Hepatocyte (in vitro differentiated cells): ENCODE results near the gene SYCP2L.
"Not testable (repeated sequence)": the region's sequence is repeated elsewhere in the genome, so short reads cannot be mapped to it uniquely, and the experiment has no call there.

Experiments used
- EZH2 ChIP-seq: fragments of 200-600 bp; sonication (generic); IDR thresholded peaks from 2 replicates; pipeline ENCODE4 v1.6.1; 2016; ENCODE audit warnings: antibody characterized with exemption, mild to moderate bottlenecking, borderline replicate concordance
- EZH2phosphoT487 ChIP-seq: fragments of 200-600 bp; sonication (generic); IDR thresholded peaks from one replicate; pipeline ENCODE4 v1.6.1; 2018; ENCODE audit warnings: antibody characterized with exemption, mild to moderate bottlenecking, low read depth, moderate library complexity; ENCODE audit not compliant: unreplicated experiment, severe bottlenecking
- TF ChIP-seq, protein P1 (sequence below): fragments of 200-600 bp; sonication (generic); IDR thresholded peaks from 2 replicates; pipeline ENCODE4 v1.5.1; 2016; ENCODE audit warnings: antibody characterized with exemption, mild to moderate bottlenecking; ENCODE audit not compliant: poor library complexity

DNA sequence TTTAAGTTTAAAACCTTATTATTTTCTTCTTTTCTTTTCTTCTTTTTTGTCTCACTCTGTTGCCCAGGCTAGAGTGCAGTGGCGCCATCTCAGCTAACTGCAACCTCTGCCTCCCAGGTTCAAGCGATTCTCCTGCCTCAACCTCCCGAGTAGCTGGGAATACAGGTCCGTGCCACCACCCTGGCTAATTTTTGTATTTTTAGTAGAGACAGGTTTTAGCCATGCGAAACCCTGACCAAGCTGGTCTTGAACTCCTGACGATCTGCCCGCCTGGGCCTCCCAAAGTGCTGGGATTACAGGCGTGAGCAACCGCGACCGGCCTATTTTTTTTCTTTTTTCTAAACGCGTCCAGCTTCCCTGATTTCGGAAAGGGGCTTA lies 4.6 kb upstream of the SYCP2L start:
- not testable (repeated sequence) for TF ChIP-seq EZH2
- TF ChIP-seq, protein P1, sequence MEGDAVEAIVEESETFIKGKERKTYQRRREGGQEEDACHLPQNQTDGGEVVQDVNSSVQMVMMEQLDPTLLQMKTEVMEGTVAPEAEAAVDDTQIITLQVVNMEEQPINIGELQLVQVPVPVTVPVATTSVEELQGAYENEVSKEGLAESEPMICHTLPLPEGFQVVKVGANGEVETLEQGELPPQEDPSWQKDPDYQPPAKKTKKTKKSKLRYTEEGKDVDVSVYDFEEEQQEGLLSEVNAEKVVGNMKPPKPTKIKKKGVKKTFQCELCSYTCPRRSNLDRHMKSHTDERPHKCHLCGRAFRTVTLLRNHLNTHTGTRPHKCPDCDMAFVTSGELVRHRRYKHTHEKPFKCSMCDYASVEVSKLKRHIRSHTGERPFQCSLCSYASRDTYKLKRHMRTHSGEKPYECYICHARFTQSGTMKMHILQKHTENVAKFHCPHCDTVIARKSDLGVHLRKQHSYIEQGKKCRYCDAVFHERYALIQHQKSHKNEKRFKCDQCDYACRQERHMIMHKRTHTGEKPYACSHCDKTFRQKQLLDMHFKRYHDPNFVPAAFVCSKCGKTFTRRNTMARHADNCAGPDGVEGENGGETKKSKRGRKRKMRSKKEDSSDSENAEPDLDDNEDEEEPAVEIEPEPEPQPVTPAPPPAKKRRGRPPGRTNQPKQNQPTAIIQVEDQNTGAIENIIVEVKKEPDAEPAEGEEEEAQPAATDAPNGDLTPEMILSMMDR = not testable (repeated sequence)
- TF ChIP-seq EZH2phosphoT487 = peak; percentile 28
